Thoracic aorta (tissue), 2 donors: Measurements from ENCODE around the gene SLC5A8. TPM values are rescaled to one million over a fixed set of nuclear protein-coding genes. Genes with fewer than 3 reads are reported as not detected.

Source experiments
- ATAC-seq: fragments of 150-250 bp; one replicate; pipeline ENCODE4 v1.8.0; 2017; ENCODE audit warnings: low read depth; ENCODE audit not compliant: insufficient number of reproducible peaks, low FRiP score
- DNase-seq: peaks from one replicate; pipeline ENCODE4 v3.0.0-alpha.2; 2020; ENCODE audit warnings: low spot score
- H3K27ac ChIP-seq, 2 donors: fragments of 200-600 bp; sonication (generic); 1 replicate in 1 of 2; 2 replicates in 1 of 2; pipeline ENCODE4 v1.5.1; 2016; ENCODE audit warnings: mild to moderate bottlenecking in 2 of 2, moderate library complexity in 2 of 2
- H3K27me3 ChIP-seq: fragments of 200-600 bp; sonication (generic); replicated peaks from 2 replicates; pipeline ENCODE4 v1.6.0; 2016; ENCODE audit warnings: mild to moderate bottlenecking; ENCODE audit not compliant: insufficient read depth
- H3K36me3 ChIP-seq: fragments of 200-600 bp; sonication (generic); one replicate; pipeline ENCODE4 v1.5.1; 2016
- H3K4me1 ChIP-seq, 2 donors: fragments of 200-600 bp; sonication (generic); 1 replicate in 1 of 2; 2 replicates in 1 of 2; pipeline versions ENCODE4 v1.5.1 to v1.6.0; 2016; ENCODE audit warnings: low read depth in 2 of 2, mild to moderate bottlenecking in 1 of 2; ENCODE audit not compliant: control insufficient read depth in 1 of 2
- H3K4me3 ChIP-seq: fragments of 200-600 bp; sonication (generic); 2 replicates; pipeline ENCODE4 v1.5.1; 2016; ENCODE audit warnings: mild to moderate bottlenecking
- H3K9me3 ChIP-seq: fragments of 200-600 bp; sonication (generic); 2 replicates; pipeline ENCODE4 v1.5.1; 2016
- total RNA-seq, 2 donors: library from RNA; depleted of rRNA; stranded (reverse); fragments of >200 nt; gene quantifications; one replicate each; pipeline versions ENCODE4 v1.1.0 to v1.2.3, GENCODE V29; 2016
- TF ChIP-seq, protein P1 (sequence below): fragments of 200-600 bp; sonication (generic); IDR thresholded peaks from one replicate; pipeline ENCODE4 v1.5.1; 2019; ENCODE audit warnings: antibody characterized with exemption

SLC5A8 gene
- total RNA-seq, result not detected

- Histone ChIP-seq H3K9me3 (no peaks in the 10 kb centered on the region), H3K36me3 (no peaks in the 10 kb centered on the region), H3K4me3 (peak within 1 kb of the TSS; percentile 11), H3K27ac (no peak within 1 kb of the TSS), H3K27me3 (no peaks in the 10 kb centered on the region), H3K4me1 (peaks cover 0 to 8% of the 10 kb centered on the region in 2 donors)
- DNase-seq, result no peak
- ATAC-seq, result no peak
- TF ChIP-seq, protein P1, sequence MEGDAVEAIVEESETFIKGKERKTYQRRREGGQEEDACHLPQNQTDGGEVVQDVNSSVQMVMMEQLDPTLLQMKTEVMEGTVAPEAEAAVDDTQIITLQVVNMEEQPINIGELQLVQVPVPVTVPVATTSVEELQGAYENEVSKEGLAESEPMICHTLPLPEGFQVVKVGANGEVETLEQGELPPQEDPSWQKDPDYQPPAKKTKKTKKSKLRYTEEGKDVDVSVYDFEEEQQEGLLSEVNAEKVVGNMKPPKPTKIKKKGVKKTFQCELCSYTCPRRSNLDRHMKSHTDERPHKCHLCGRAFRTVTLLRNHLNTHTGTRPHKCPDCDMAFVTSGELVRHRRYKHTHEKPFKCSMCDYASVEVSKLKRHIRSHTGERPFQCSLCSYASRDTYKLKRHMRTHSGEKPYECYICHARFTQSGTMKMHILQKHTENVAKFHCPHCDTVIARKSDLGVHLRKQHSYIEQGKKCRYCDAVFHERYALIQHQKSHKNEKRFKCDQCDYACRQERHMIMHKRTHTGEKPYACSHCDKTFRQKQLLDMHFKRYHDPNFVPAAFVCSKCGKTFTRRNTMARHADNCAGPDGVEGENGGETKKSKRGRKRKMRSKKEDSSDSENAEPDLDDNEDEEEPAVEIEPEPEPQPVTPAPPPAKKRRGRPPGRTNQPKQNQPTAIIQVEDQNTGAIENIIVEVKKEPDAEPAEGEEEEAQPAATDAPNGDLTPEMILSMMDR, result no peak
These were observed at the start of gene SLC5A8 for GRCh38 chr12:101209319-101210302. Gene SLC5A8, minus strand, starts transcription at chr12:101210238. Its CDS starts 390 bp downstream, at chr12:101209848.

DNA sequence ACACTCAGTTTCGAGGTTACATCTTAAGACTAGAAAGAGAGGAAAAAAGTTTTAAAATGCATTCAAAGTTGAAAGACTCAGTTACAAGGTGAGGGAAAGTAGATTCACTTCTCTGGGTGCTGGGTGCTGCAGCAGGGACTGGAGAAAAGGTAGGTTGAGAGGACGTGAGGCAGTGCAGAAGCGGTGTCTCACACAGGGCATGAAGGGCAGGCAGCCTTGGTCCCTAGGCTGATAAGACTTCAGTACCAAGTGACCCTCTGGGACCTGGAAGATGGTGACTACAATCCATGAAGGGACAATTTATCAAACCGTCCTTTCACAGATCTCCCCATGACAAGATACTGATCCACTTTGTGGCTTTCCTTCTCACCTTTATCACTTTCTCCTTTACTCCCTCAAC is 47.3 kb upstream of the SLC5A8 start:
- Histone ChIP-seq H3K4me3 (no peak overlapping the region), H3K27me3 (no peaks in the 10 kb centered on the region), H3K4me1 (no peaks in the 10 kb centered on the region), H3K9me3 (no peaks in the 10 kb centered on the region), H3K27ac (no peak overlapping the region), H3K36me3 (no peaks in the 10 kb centered on the region)
- TF ChIP-seq, protein P1, result no peak
- DNase-seq (no peak), ATAC-seq (no peak)

- Histone ChIP-seq H3K4me3 (no peak overlapping the region), H3K27ac (no peak overlapping the region), H3K9me3 (no peaks in the 10 kb centered on the region), H3K36me3 (no peaks in the 10 kb centered on the region), H3K4me1 (no peaks in the 10 kb centered on the region), H3K27me3 (no peaks in the 10 kb centered on the region)
- TF ChIP-seq, protein P1, result no peak
- DNase-seq, result no peak
- ATAC-seq, result no peak
These were observed 46.2 kb upstream of the SLC5A8 start for GRCh38 chr12:101256266-101256665.

- Histone ChIP-seq H3K9me3 (no peaks in the 10 kb centered on the region), H3K27me3 (no peaks in the 10 kb centered on the region), H3K27ac (no peak overlapping the region), H3K4me3 (no peak overlapping the region), H3K4me1 (no peaks in the 10 kb centered on the region), H3K36me3 (no peaks in the 10 kb centered on the region)
- TF ChIP-seq, protein P1, result no peak
- ATAC-seq (no peak), DNase-seq (no peak)
These were observed 33.6 kb upstream of the SLC5A8 start for GRCh38 chr12:101243616-101244015.

GRCh38 chr12:101243074-101243473 is 33.0 kb upstream of the SLC5A8 start:
- DNase-seq, result no peak
- H3K9me3 ChIP-seq, result no peaks in the 10 kb centered on the region
- H3K4me3 ChIP-seq, result no peak overlapping the region
- no peak overlapping the region for H3K27ac ChIP-seq
- no peak for ATAC-seq
- H3K4me1 ChIP-seq, result no peaks in the 10 kb centered on the region
- no peaks in the 10 kb centered on the region for H3K27me3 ChIP-seq
- TF ChIP-seq, protein P1, result no peak
- H3K36me3 ChIP-seq, result no peaks in the 10 kb centered on the region
